Epithelial cell of esophagus (primary cell): ENCODE measurements around the gene CNTN5.

Experiments
- DNase-seq: peaks from one replicate; pipeline ENCODE4 v3.0.0; 2010; ENCODE audit warnings: low read depth
- H3K4me3 ChIP-seq: 2 replicates; pipeline ENCODE4 v1.5.1; 2011; ENCODE audit warnings: mild to moderate bottlenecking, low read length, control low read depth
- TF ChIP-seq, protein P1 (sequence below): IDR thresholded peaks from 2 replicates; pipeline ENCODE4 v1.5.1; 2011; ENCODE audit warnings: low read depth, mild to moderate bottlenecking, low read length, control low read depth, inconsistent platforms; ENCODE audit not compliant: insufficient read depth; ENCODE audit errors: missing control alignments

Gene CNTN5

DNA sequence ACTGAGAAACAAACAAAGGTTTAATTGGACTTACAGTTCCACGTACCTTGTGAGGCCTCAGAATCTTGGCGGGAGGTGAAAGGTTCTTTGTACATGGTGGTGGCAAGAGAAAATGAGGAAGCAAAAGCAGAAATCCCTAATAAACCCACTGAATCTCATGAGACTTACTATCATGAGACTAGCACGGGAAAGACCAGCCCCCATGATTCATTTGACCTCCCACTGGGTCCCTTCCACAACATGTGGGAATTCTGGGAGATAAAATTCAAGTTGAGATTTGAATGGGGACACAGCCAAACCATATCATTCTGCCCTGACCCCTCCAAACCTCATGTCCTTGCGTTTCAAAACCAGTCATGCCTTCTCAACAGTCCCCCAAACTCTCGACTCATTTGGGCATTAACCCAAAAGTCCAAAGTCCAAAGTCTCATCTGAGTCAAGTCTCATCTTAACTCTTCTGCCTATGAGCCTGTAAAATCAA is 617.4 kb downstream of the CNTN5 start:
- no peak for DNase-seq
- TF ChIP-seq, protein P1, sequence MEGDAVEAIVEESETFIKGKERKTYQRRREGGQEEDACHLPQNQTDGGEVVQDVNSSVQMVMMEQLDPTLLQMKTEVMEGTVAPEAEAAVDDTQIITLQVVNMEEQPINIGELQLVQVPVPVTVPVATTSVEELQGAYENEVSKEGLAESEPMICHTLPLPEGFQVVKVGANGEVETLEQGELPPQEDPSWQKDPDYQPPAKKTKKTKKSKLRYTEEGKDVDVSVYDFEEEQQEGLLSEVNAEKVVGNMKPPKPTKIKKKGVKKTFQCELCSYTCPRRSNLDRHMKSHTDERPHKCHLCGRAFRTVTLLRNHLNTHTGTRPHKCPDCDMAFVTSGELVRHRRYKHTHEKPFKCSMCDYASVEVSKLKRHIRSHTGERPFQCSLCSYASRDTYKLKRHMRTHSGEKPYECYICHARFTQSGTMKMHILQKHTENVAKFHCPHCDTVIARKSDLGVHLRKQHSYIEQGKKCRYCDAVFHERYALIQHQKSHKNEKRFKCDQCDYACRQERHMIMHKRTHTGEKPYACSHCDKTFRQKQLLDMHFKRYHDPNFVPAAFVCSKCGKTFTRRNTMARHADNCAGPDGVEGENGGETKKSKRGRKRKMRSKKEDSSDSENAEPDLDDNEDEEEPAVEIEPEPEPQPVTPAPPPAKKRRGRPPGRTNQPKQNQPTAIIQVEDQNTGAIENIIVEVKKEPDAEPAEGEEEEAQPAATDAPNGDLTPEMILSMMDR: no peak
- H3K4me3 ChIP-seq: no peak overlapping the region

DNA sequence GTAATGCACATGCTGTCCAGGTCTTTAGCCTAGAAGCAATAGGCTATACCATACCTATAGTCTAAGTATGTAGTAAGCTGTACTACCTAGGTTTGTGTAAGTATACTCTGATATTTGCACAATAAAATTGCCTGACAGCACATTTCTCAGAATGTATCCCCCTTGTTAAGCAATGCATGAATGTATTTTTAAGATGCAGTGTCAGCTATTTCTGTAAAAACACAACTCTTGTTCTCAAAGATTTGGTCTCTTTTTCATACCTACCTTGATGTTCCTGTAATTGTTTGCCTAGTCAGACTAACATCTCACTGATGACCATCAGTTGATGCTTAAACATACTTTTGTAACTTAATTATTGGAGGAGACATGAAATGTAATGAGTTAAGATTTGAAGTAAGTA is 619.9 kb downstream of the CNTN5 start:
- no peak overlapping the region for H3K4me3 ChIP-seq
- TF ChIP-seq, protein P1: no peak
- DNase-seq: no peak

DNA sequence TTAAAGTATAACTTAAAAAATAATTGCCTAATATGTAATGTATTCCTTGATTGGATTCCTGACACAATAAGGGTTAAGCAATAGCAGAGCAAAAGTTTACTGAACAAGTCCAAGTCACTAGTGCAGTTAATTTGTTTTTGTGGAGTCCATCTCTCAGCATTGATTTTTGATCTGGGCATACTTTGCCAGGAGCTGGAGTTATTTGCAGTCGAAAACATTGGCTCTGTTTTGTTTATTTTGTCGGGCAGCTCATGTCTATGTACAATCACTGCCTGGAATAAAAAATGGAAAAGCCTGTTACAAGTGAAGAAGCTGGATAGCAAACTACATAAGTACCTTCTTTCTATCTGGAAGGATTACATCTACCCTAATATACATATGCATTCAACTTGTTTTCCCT is 625.2 kb downstream of the CNTN5 start:
- H3K4me3 ChIP-seq: no peak overlapping the region
- DNase-seq: no peak
- TF ChIP-seq, protein P1: no peak

DNA sequence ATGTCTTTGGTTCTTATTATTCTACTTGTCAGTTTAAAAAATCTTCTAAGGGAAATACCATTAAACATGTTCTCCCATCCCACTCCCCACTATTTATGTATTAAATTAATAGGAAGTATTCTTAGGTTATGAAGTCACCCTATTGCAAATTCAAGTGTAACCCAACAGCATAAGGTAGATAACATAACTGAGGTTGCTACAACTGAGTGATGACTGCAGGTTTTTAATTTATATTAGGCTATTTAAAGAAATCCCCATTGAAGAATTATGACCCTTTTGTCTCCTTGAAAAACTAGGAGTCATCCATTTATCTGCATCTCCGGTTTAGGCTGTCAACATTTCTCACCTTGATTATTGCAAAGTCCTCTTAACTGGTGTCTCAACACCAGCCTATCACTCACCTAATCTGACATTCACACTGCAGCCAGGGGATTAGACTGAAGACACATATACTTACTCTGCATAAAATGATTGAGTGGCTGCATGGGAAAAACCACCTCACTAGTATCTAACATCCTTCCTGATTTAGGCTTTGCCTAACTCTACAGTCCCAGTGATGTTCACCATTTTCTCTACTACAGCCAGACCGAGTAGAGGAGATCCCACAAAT is 649.4 kb downstream of the CNTN5 start:
- no peak overlapping the region for H3K4me3 ChIP-seq
- TF ChIP-seq, protein P1: no peak
- no peak for DNase-seq

DNA sequence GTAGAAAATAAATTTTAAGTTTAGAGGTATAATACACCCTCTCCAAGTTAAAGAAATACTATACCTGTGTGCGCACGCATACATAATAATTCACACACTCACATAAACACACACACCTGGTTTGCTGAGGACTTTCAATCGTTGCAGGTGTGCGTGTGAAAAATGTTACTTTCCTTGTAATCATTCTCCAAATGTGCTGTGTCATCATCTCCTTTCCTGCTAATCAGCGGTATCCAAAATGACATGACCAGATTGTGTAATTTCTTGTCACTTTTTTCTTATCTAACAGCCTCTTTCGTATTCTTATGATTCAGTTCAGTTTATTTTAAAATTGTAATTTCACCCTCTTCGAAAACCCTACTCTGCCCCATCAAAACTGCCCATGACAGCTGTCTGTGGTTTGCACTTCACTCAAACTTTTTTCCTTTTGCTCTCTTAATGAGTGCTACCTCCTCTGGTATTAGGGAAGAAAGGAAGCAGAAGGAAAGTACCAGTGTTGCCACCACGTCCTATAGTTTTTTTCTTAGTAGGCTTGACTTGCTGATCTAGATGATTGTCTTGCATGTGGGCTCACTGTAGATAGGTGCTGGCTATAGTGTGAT is 651.2 kb downstream of the CNTN5 start:
- no peak for DNase-seq
- TF ChIP-seq, protein P1: no peak
- no peak overlapping the region for H3K4me3 ChIP-seq

DNA sequence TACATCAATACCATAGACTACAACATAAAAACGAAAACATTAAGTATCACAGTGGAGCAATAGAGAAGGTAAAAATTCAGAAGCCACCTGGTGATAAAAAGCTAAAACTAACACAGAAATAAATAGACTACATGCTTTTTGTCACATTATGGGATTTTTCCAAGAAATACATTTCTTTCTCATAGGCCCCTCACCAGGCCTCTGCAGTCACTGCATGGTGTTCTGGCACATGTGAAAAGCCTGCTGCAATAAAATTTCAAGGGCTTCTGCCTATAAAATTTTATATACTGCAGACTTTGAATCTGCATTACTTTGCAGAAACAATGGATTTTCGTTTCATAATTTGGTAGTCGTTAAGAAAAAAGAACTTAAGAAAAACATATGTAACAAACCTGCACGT is 655.5 kb downstream of the CNTN5 start:
- H3K4me3 ChIP-seq: no peak overlapping the region
- TF ChIP-seq, protein P1: no peak
- no peak for DNase-seq

DNA sequence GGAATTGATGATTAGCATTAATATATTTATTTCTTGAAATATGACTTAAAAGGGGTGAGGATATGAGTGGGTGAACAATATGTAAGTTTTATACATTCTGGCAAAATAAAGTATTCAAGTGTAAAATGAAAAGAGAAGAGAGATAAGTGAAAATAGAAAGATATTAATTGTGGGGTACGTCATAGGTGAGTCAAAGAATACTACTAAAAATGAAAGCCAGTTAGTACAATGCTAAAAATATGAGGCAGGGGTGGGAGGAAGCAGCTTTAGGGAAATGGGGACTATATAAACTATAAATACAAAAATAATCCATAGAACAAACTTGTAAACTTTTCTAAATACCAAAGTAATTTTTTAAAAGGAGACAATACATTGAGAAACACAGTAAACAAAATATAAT is 661.4 kb downstream of the CNTN5 start:
- H3K4me3 ChIP-seq: no peak overlapping the region
- TF ChIP-seq, protein P1: no peak
- DNase-seq: no peak
